CD14-positive monocyte (primary cell): ENCODE data around the gene LGR4. TPM values are rescaled to one million over a fixed set of nuclear protein-coding genes. Genes with fewer than 3 reads are reported as not detected.
"Not testable (repeated sequence)": the region's sequence is repeated elsewhere in the genome, so short reads cannot be mapped to it uniquely, and the experiment has no call there.

Source experiments
- DNase-seq, 3 donors: peaks; one replicate each; pipeline ENCODE4 v3.0.0-alpha.2; 2011 to 2022
- H2AFZ ChIP-seq: 2 replicates; pipeline ENCODE4 v1.6.0; 2012; ENCODE audit warnings: mild to moderate bottlenecking, low read depth, low read length, inconsistent platforms; ENCODE audit not compliant: insufficient read depth, poor library complexity, severe bottlenecking
- H3K27ac ChIP-seq, 2 donors: 1 replicate in 1 of 2; 2 replicates in 1 of 2; pipeline ENCODE4 v1.5.1; 2012 to 2013; ENCODE audit warnings: low read length in 2 of 2, control low read depth in 1 of 2, inconsistent platforms in 1 of 2, low read depth in 1 of 2, mild to moderate bottlenecking in 1 of 2
- H3K27me3 ChIP-seq, 2 donors: one replicate each; pipeline versions ENCODE4 v1.6.0 to v1.6.1; 2011 to 2013; ENCODE audit warnings: low read length in 2 of 2; ENCODE audit not compliant: control insufficient read depth in 2 of 2, insufficient read depth in 2 of 2
- H3K36me3 ChIP-seq, 2 donors: replicated peaks in 1 of 2; 1 replicate in 1 of 2; 2 replicates in 1 of 2; pipeline versions ENCODE4 v1.5.1 to v1.6.1; 2012 to 2013; ENCODE audit warnings: low read length in 2 of 2, control low read depth in 1 of 2, inconsistent platforms in 1 of 2, mild to moderate bottlenecking in 1 of 2; ENCODE audit not compliant: insufficient read depth in 2 of 2, control insufficient read depth in 1 of 2
- H3K4me1 ChIP-seq, 2 donors: 1 replicate in 1 of 2; 2 replicates in 1 of 2; pipeline versions ENCODE4 v1.5.1 to v1.6.1; 2012 to 2013; ENCODE audit warnings: low read length in 2 of 2, control low read depth in 1 of 2, inconsistent platforms in 1 of 2, mild to moderate bottlenecking in 1 of 2, moderate library complexity in 1 of 2; ENCODE audit not compliant: insufficient read depth in 2 of 2, control insufficient read depth in 1 of 2
- H3K4me2 ChIP-seq: replicated peaks from 2 replicates; pipeline ENCODE3; 2012; ENCODE audit warnings: low read length, moderate library complexity, mild to moderate bottlenecking; ENCODE audit not compliant: poor library complexity, severe bottlenecking; ENCODE audit errors: extremely low read depth
- H3K4me3 ChIP-seq, 3 experiments: fragments of 200-600 bp in 1 of 3; sonication (generic) in 1 of 3; replicated peaks in 1 of 3; 1 replicate in 2 of 3; 2 replicates in 1 of 3; pipeline ENCODE4 v1.5.1; 2011 to 2013; ENCODE audit warnings: low read length in 3 of 3, mild to moderate bottlenecking in 3 of 3, control low read depth in 2 of 3, low read depth in 2 of 3, inconsistent platforms in 1 of 3, moderate library complexity in 1 of 3
- H3K79me2 ChIP-seq: 2 replicates; pipeline ENCODE4 v1.6.0; 2012; ENCODE audit warnings: mild to moderate bottlenecking, control low read depth, inconsistent platforms, low read length, moderate library complexity; ENCODE audit not compliant: insufficient read depth
- H3K9ac ChIP-seq: 2 replicates; pipeline ENCODE4 v1.6.0; 2017; ENCODE audit warnings: low read length, mild to moderate bottlenecking; ENCODE audit not compliant: insufficient read depth, poor library complexity, severe bottlenecking
- H3K9me3 ChIP-seq, 2 donors: replicated peaks in 1 of 2; 1 replicate in 1 of 2; 2 replicates in 1 of 2; pipeline versions ENCODE4 v1.5.1 to v1.6.1; 2012 to 2013; ENCODE audit warnings: low read length in 2 of 2, control low read depth in 1 of 2; ENCODE audit not compliant: control insufficient read depth in 1 of 2, insufficient read depth in 1 of 2
- H4K20me1 ChIP-seq: 2 replicates; pipeline ENCODE4 v1.6.0; 2012; ENCODE audit warnings: mild to moderate bottlenecking, low read length, control low read depth, moderate library complexity; ENCODE audit not compliant: insufficient read depth
- H3K27ac Mint-ChIP-seq, 7 donors: one replicate each; pipeline ENCODE4 v1.8.0; 2020; ENCODE audit warnings: mild to moderate bottlenecking in 7 of 7, mixed read lengths in 7 of 7, moderate library complexity in 6 of 7, inconsistent platforms in 2 of 7
- H3K27me3 Mint-ChIP-seq, 3 donors: one replicate each; pipeline ENCODE4 v1.8.0; 2021 to 2022; ENCODE audit warnings: low read depth in 3 of 3, mild to moderate bottlenecking in 3 of 3, mixed read lengths in 3 of 3, moderate library complexity in 3 of 3, inconsistent platforms in 1 of 3
- H3K36me3 Mint-ChIP-seq, 2 donors: one replicate each; pipeline ENCODE4 v1.8.0; 2020; ENCODE audit warnings: mixed read lengths in 2 of 2, inconsistent platforms in 1 of 2, mild to moderate bottlenecking in 1 of 2
- H3K4me1 Mint-ChIP-seq: one replicate; pipeline ENCODE4 v1.8.0; 2020; ENCODE audit warnings: mild to moderate bottlenecking, mixed read lengths
- H3K4me3 Mint-ChIP-seq, 2 donors: one replicate each; pipeline ENCODE4 v1.8.0; 2020; ENCODE audit warnings: mild to moderate bottlenecking in 2 of 2, mixed read lengths in 2 of 2, moderate library complexity in 1 of 2
- H3K9me3 Mint-ChIP-seq, 7 donors: one replicate each; pipeline ENCODE4 v1.8.0; 2020 to 2022; ENCODE audit warnings: mixed read lengths in 7 of 7, mild to moderate bottlenecking in 6 of 7, moderate library complexity in 6 of 7, inconsistent platforms in 2 of 7
- WGBS: methylation state at CpG from one replicate; pipeline ENCODE4 v1.1.5; 2013; ENCODE audit warnings: missing lambda C conversion rate; ENCODE audit not compliant: insufficient coverage; 5-methylcytosine and 5-hydroxymethylcytosine counted together
- intact Hi-C, 2 donors: fragments of 100-400 bp; cut with micrococcal nuclease; formaldehyde crosslinking; loops; one replicate each; pipeline versions ENCODE4 v1.15.0 to v1.15.1; 2023
- polyA plus RNA-seq, 3 donors: library from polyadenylated mRNA; depleted of rRNA in 1 of 3; unstranded in 2 of 3; stranded (reverse) in 1 of 3; fragments of 300-500 nt in 2 of 3; fragments of >200 nt in 1 of 3; fragmentation: Illumina TruSeq in 2 of 3; gene quantifications; 1 replicate in 2 of 3; 2 replicates in 1 of 3; pipeline ENCODE4 v1.2.3, GENCODE V29; 2012 to 2021
- TF ChIP-seq, protein P1 (sequence below): fragments of 200-600 bp; IDR thresholded peaks from one replicate; pipeline ENCODE4 v1.8.0; 2022; ENCODE audit warnings: antibody characterized with exemption, mild to moderate bottlenecking

Gene LGR4
- polyA plus RNA-seq, 3 donors, result 0.67 to 0.92 (median 0.72) TPM

DNA sequence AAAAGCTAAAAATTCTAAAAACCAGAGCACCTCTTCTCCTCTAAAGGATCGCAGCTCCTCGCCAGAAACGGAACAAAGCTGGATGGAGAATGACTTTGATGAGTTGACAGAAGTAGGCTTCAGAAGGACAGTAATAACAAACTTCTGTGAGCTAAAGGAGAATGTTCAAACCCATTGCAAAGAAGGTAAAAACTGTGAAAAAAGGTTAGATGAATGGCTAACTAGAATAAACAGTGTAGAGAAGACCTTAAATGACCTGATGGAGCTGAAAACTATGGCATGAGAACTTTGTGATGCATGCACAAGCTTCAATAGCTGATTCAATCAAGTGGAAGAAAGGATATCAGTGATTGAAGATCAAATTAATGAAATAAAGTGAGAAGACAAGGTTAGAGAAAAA lies 150.4 kb downstream of the LGR4 start:
- H3K27ac Mint-ChIP-seq, H3K4me1 ChIP-seq, H3K79me2 ChIP-seq, H2AFZ ChIP-seq, H3K27ac ChIP-seq, DNase-seq, intact Hi-C loops, H3K27me3 Mint-ChIP-seq, H3K27me3 ChIP-seq, H3K36me3 Mint-ChIP-seq, H3K9ac ChIP-seq, H3K4me3 Mint-ChIP-seq, H3K4me1 Mint-ChIP-seq, H3K4me3 ChIP-seq, H3K4me2 ChIP-seq, H4K20me1 ChIP-seq, H3K36me3 ChIP-seq: not testable (repeated sequence)
- WGBS, result no CpG with 5 or more reads among the region's 3 CpGs
- peaks cover 5 to 16% (median 11%) of the 10 kb centered on the region in 7 donors for H3K9me3 Mint-ChIP-seq
- H3K9me3 ChIP-seq, result peaks cover 0 to 12% of the 10 kb centered on the region in 2 donors

DNA sequence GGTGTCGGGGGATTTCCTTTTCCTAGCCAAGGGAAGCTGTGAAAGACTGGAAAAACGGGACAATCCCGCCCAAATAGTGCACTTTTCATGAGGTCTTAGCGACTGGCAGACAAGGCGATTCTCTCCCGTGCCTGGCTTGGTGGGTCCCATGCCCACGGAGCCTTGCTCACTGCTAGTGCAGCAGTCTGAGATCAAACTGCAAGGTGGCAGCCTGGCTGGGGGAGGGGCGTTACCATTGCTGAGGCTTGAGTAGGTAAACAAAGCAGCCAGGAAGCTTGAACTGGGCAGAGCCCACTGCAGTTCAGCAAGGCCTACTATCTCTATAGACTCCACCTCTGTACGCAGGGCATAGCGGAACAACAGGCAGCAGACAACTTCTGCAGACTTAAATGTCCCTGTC lies 151.2 kb downstream of the LGR4 start:
- H3K36me3 Mint-ChIP-seq, H3K4me3 ChIP-seq, H3K27me3 Mint-ChIP-seq, H3K36me3 ChIP-seq, H3K27ac ChIP-seq, intact Hi-C loops, H3K27me3 ChIP-seq, H2AFZ ChIP-seq, H3K4me1 Mint-ChIP-seq, H3K4me2 ChIP-seq, H3K27ac Mint-ChIP-seq, DNase-seq, H4K20me1 ChIP-seq, H3K4me3 Mint-ChIP-seq, H3K4me1 ChIP-seq, H3K9ac ChIP-seq, H3K79me2 ChIP-seq: not testable (repeated sequence)
- 90% methylated on average over 9 of the region's 10 CpGs for WGBS
- H3K9me3 ChIP-seq, result peaks cover 0 to 12% of the 10 kb centered on the region in 2 donors
- H3K9me3 Mint-ChIP-seq, result peaks cover 3 to 16% (median 9%) of the 10 kb centered on the region in 7 donors

DNA sequence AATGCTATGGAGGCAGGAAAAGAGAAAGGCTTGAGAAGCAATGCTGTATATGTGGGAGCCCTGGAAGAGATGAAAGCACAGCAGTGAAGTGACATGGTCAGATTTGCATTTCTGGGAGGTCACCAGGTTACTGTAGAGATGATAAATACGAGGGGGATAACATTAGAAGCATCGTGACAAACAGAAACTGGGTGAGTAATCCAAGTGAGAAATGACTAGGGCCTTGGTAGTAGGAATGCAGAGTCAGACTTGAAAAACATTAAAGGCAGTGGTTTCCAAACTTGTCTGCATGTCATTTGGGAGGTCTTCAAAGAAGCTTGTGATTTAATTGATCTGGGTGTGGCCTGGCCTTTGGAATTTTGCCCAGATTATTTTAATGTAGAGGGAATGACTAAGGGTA lies 153.5 kb downstream of the LGR4 start:
- H2AFZ ChIP-seq, result no peak overlapping the region
- no peaks in the 10 kb centered on the region for H3K36me3 ChIP-seq
- DNase-seq, result no peak
- no peaks in the 10 kb centered on the region for H3K4me1 ChIP-seq
- H3K4me1 Mint-ChIP-seq, result no peaks in the 10 kb centered on the region
- peaks cover 0 to under 1% (median 0%) of the 10 kb centered on the region in 3 donors for H3K27me3 Mint-ChIP-seq
- H3K27me3 ChIP-seq, result no peaks in the 10 kb centered on the region
- no peaks in the 10 kb centered on the region for H4K20me1 ChIP-seq
- no peaks in the 10 kb centered on the region for H3K36me3 Mint-ChIP-seq
- H3K27ac Mint-ChIP-seq, result no peak overlapping the region
- H3K9me3 Mint-ChIP-seq, result peaks cover 0 to 12% (median 8%) of the 10 kb centered on the region in 7 donors
- H3K4me3 ChIP-seq, result no peak overlapping the region
- H3K27ac ChIP-seq, result no peak overlapping the region
- WGBS, result 80% methylated on average over 1 of the region's 2 CpGs
- TF ChIP-seq, protein P1, sequence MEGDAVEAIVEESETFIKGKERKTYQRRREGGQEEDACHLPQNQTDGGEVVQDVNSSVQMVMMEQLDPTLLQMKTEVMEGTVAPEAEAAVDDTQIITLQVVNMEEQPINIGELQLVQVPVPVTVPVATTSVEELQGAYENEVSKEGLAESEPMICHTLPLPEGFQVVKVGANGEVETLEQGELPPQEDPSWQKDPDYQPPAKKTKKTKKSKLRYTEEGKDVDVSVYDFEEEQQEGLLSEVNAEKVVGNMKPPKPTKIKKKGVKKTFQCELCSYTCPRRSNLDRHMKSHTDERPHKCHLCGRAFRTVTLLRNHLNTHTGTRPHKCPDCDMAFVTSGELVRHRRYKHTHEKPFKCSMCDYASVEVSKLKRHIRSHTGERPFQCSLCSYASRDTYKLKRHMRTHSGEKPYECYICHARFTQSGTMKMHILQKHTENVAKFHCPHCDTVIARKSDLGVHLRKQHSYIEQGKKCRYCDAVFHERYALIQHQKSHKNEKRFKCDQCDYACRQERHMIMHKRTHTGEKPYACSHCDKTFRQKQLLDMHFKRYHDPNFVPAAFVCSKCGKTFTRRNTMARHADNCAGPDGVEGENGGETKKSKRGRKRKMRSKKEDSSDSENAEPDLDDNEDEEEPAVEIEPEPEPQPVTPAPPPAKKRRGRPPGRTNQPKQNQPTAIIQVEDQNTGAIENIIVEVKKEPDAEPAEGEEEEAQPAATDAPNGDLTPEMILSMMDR, result no peak
- no peak overlapping the region for H3K4me2 ChIP-seq
- no peak overlapping the region for H3K4me3 Mint-ChIP-seq
- intact Hi-C loops, result no loop called here
- H3K9ac ChIP-seq, result no peak overlapping the region
- H3K9me3 ChIP-seq, result peaks cover 0 to 12% of the 10 kb centered on the region in 2 donors
- H3K79me2 ChIP-seq, result no peaks in the 10 kb centered on the region
